GM12878 (cell line): ENCODE data around the gene HLA-A. TPM values are rescaled to one million over a fixed set of nuclear protein-coding genes. Genes with fewer than 3 reads are reported as not detected.

Source experiments
- ATAC-seq: fragments of 200-7000 bp; cut with Tn5 transposase; 3 replicates; pipeline ENCODE4 v1.9.1; 2020; ENCODE audit warnings: mild to moderate bottlenecking, moderate library complexity
- BruUV-seq: library from RNA; stranded (reverse); fragments of 400-500 nt; replicated peaks from 2 replicates; lab custom pipeline; 2021; lab: Mats Ljungman, UMichigan
- CTCF ChIA-PET: fragments of 300-600 bp; sonication (Branson Sonifier 250); formaldehyde crosslinking; extraction: SDS; loops from one replicate; lab custom pipeline; 2021; ENCODE audit warnings: inconsistent platforms; lab: Yijun Ruan, JAX
- POLR2A ChIA-PET: fragments of 350-600 bp; formaldehyde crosslinking; extraction: SDS; loops from one replicate; lab custom pipeline; 2021; ENCODE audit warnings: inconsistent platforms; lab: Charles Lee
- RAD21 ChIA-PET: fragments of 300-600 bp; sonication (Branson Sonifier 250); formaldehyde crosslinking; loops from one replicate; lab custom pipeline; 2023; ENCODE audit warnings: antibody characterized with exemption; ENCODE audit not compliant: unreplicated experiment; lab: Charles Lee
- SMC1A ChIA-PET: fragments of 300-600 bp; sonication (Branson Sonifier 250); formaldehyde crosslinking; loops from one replicate; lab custom pipeline; 2023; ENCODE audit not compliant: unreplicated experiment, uncharacterized antibody; lab: Charles Lee
- DNase-seq: peaks from one replicate; pipeline ENCODE4 v3.0.0-alpha.2; 2011; ENCODE audit warnings: low read depth, low spot score
- FAIRE-seq: peaks from 3 replicates; lab custom pipeline; 2011; peaks lifted over from hg19 to GRCh38; lab: Jason Lieb, UNC
- H2AFZ ChIP-seq: 2 replicates; pipeline ENCODE4 v1.6.0; 2011; ENCODE audit warnings: low read depth, low read length, control low read depth; ENCODE audit not compliant: control insufficient read depth
- H3K27ac ChIP-seq: 2 replicates; pipeline ENCODE4 v1.5.1; 2011; ENCODE audit warnings: control low read depth; ENCODE audit not compliant: control insufficient read depth, insufficient read depth
- H3K27me3 ChIP-seq, 2 experiments: replicated peaks in 1 of 2; 2 replicates each; pipeline versions ENCODE4 v1.6.0 to v1.6.1; 2011; ENCODE audit warnings: low read length in 1 of 2; ENCODE audit not compliant: control insufficient read depth in 2 of 2, insufficient read depth in 2 of 2
- H3K36me3 ChIP-seq, 2 experiments: 2 replicates each; pipeline ENCODE4 v1.5.1; 2011; ENCODE audit warnings: low read length in 1 of 2; ENCODE audit not compliant: control insufficient read depth in 2 of 2, insufficient read depth in 2 of 2
- H3K4me1 ChIP-seq: 2 replicates; pipeline ENCODE4 v1.6.1; 2011; ENCODE audit warnings: mild to moderate bottlenecking, low read length, moderate library complexity, mixed read lengths; ENCODE audit not compliant: control insufficient read depth, insufficient read depth
- H3K4me2 ChIP-seq: 2 replicates; pipeline ENCODE4 v1.6.0; 2011; ENCODE audit warnings: control low read depth; ENCODE audit not compliant: control insufficient read depth, insufficient read depth
- H3K4me3 ChIP-seq: fragments of 200-600 bp; sonication (generic); 2 replicates; pipeline ENCODE4 v1.5.1; 2016
- H3K79me2 ChIP-seq: 2 replicates; pipeline ENCODE4 v1.6.0; 2011; ENCODE audit warnings: low read length; ENCODE audit not compliant: control insufficient read depth, insufficient read depth
- H3K9ac ChIP-seq: 2 replicates; pipeline ENCODE4 v1.8.0; 2011; ENCODE audit warnings: low read length, control low read depth, mixed read lengths; ENCODE audit not compliant: control insufficient read depth, insufficient read depth
- H3K9me3 ChIP-seq: replicated peaks from 3 replicates; pipeline ENCODE4 v1.5.1; 2011; ENCODE audit warnings: mild to moderate bottlenecking, low read length; ENCODE audit not compliant: control insufficient read depth, insufficient read depth
- H4K20me1 ChIP-seq: 2 replicates; pipeline ENCODE4 v1.6.0; 2011; ENCODE audit not compliant: control insufficient read depth, insufficient read depth
- CEBPB ChIP-seq, 2 experiments: fragments of 150-350 bp in 1 of 2; IDR thresholded peaks; 2 replicates each; pipeline ENCODE4 v1.6.1; 2012 to 2014; ENCODE audit warnings: low read depth in 2 of 2, low read length in 2 of 2, borderline replicate concordance in 1 of 2, inconsistent platforms in 1 of 2
- CHD2 ChIP-seq: IDR thresholded peaks from 2 replicates; pipeline ENCODE4 v1.6.1; 2011; ENCODE audit warnings: low read depth, low read length, improper control_type of control experiment, borderline replicate concordance
- DPF2 ChIP-seq: fragments of 450-650 bp; IDR thresholded peaks from 2 replicates; pipeline ENCODE4 v1.6.1; 2017; ENCODE audit warnings: mild to moderate bottlenecking
- EP300 ChIP-seq, 2 experiments: fragments of 150-350 bp in 1 of 2; IDR thresholded peaks; 2 replicates each; pipeline ENCODE4 v1.6.1; 2011 to 2012; ENCODE audit warnings: low read depth in 2 of 2, low read length in 2 of 2, borderline replicate concordance in 1 of 2, improper control_type of control experiment in 1 of 2, inconsistent platforms in 1 of 2; ENCODE audit not compliant: control insufficient read depth in 1 of 2
- JUNB ChIP-seq: IDR thresholded peaks from 2 replicates; pipeline ENCODE4 v1.6.1; 2016; ENCODE audit warnings: antibody characterized with exemption, mild to moderate bottlenecking
- POLR2AphosphoS2 ChIP-seq: IDR thresholded peaks from 2 replicates; pipeline ENCODE4 v1.6.1; 2011; ENCODE audit warnings: low read depth, mild to moderate bottlenecking, low read length, improper control_type of control experiment, moderate library complexity
- YY1 ChIP-seq: IDR thresholded peaks from 2 replicates; pipeline ENCODE4 v1.6.1; 2011; ENCODE audit warnings: low read depth, mild to moderate bottlenecking, low read length
- ZZZ3 ChIP-seq: IDR thresholded peaks from 2 replicates; pipeline ENCODE4 v1.6.1; 2011; ENCODE audit warnings: low read depth; ENCODE audit not compliant: control insufficient read depth, insufficient read length
- WGBS: methylation state at CpG from one replicate; pipeline ENCODE4 v1.1.6; 2016; ENCODE audit warnings: low lambda C conversion rate; ENCODE audit not compliant: insufficient replicate concordance, insufficient coverage; ENCODE audit errors: missing lambda C conversion rate; 5-methylcytosine and 5-hydroxymethylcytosine counted together
- in situ Hi-C: fragments of 300-500 bp; cut with MboI; formaldehyde crosslinking; loops from 9 replicates; pipeline ENCODE4 v1.14.3; 2018; ENCODE audit warnings: mixed read lengths
- intact Hi-C: fragments of 100-400 bp; cut with micrococcal nuclease; formaldehyde crosslinking; loops from one replicate; pipeline ENCODE4 v1.14.2; 2022; ENCODE audit not compliant: unreplicated experiment
- polyA plus RNA-seq, 11 experiments: library from polyadenylated mRNA; depleted of rRNA in 4 of 11; unstranded in 6 of 11; stranded (reverse) in 5 of 11; fragments of >200 nt; fragmentation: Nextera tagmentation in 4 of 11; fragmentation: Illumina TruSeq in 1 of 11; extraction: Ambion mirVana in 4 of 11; extraction: Trizol in 1 of 11; gene quantifications; 1 replicate in 1 of 11; 2 replicates in 10 of 11; pipeline versions ENCODE4 v1.2.1 to v1.2.3, GENCODE V29; 2011 to 2016; ENCODE audit warnings: inconsistent platforms in 2 of 11, missing spikeins in 2 of 11, low read depth in 1 of 11
- total RNA-seq, 4 experiments: library from RNA; depleted of rRNA in 3 of 4; stranded (reverse); fragments of >200 nt in 3 of 4; fragmentation: Illumina TruSeq in 1 of 4; extraction: Trizol in 1 of 4; gene quantifications; 2 replicates each; pipeline versions ENCODE4 v1.2.1 to v1.2.3, GENCODE V29; 2013 to 2021
- TF ChIP-seq, protein P1 (sequence below): IDR thresholded peaks from 2 replicates; pipeline ENCODE4 v1.6.1; 2011; ENCODE audit warnings: mild to moderate bottlenecking, low read depth, low read length, moderate library complexity; ENCODE audit not compliant: insufficient replicate concordance

HLA-A gene
- total and polyA plus RNA-seq, 10 of the 15 experiments (the other 5 are each of a cell fraction or from before 2014, with no cell fraction given): 129 to 1,155 (median 749) TPM

- no peak for TF ChIP-seq YY1
- no peak for TF ChIP-seq JUNB
- no peak for TF ChIP-seq POLR2AphosphoS2
- no peak for TF ChIP-seq DPF2
- no peak for TF ChIP-seq EP300 (IDR thresholded peaks at IDR 0.05; ENCODE audit: borderline replicate concordance in 1 of 2, control insufficient read depth in 1 of 2, low read depth in 2 of 2, low read length in 2 of 2)
- TF ChIP-seq CEBPB (IDR thresholded peaks at IDR 0.05; ENCODE audit: borderline replicate concordance in 1 of 2, low read depth in 2 of 2, low read length in 2 of 2): no peak
- no peak for TF ChIP-seq CHD2
- TF ChIP-seq, protein P1, sequence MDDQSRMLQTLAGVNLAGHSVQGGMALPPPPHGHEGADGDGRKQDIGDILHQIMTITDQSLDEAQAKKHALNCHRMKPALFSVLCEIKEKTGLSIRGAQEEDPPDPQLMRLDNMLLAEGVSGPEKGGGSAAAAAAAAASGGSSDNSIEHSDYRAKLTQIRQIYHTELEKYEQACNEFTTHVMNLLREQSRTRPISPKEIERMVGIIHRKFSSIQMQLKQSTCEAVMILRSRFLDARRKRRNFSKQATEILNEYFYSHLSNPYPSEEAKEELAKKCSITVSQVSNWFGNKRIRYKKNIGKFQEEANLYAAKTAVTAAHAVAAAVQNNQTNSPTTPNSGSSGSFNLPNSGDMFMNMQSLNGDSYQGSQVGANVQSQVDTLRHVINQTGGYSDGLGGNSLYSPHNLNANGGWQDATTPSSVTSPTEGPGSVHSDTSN: no peak
- TF ChIP-seq, all 136 proteins: peak for 0
Observed at GRCh38 chr6:29909985-29910384, 32.3 kb upstream of the HLA-A start (continued).

- no peaks in the 10 kb centered on the region for H3K36me3 ChIP-seq
- POLR2A ChIA-PET: interaction anchor here (0.8 kb wide), 1 partner anchor 12 kb away, joined by 3 read pairs; no protein-coding TSS in a partner anchor
- FAIRE-seq: no peak
- SMC1A ChIA-PET: interaction anchor here (1.2 kb wide), 1 partner anchor 9 kb away, joined by 3 read pairs; no protein-coding TSS in a partner anchor
- 41% methylated on average over 2 of the region's 2 CpGs for WGBS
- intact Hi-C loops: no loop called here
- no peaks in the 10 kb centered on the region for H4K20me1 ChIP-seq
- H3K79me2 ChIP-seq: no peaks in the 10 kb centered on the region
- H3K9ac ChIP-seq: no peak overlapping the region
- TF ChIP-seq ZZZ3: no peak
- TF ChIP-seq, all 136 proteins: peak for 0
- DNase-seq (no peak), ATAC-seq (no peak)
- in situ Hi-C loops: no loop called here
- Histone ChIP-seq H3K4me1 (no peaks in the 10 kb centered on the region; the same call in 1 of the 2 replicates), H3K4me3 (no peak overlapping the region), H3K9me3 (no peaks in the 10 kb centered on the region), H3K4me2 (no peak overlapping the region), H3K27me3 (no peaks in the 10 kb centered on the region; a peak in 1 of 4 replicates), H3K27ac (no peak overlapping the region), H2AFZ (no peak overlapping the region)
- ChIA-PET RAD21 (no interaction called here), CTCF (interaction anchor here (0.9 kb wide), 1 partner anchor 218 kb away, joined by 3 read pairs; no protein-coding TSS in a partner anchor)
- BruUV-seq: no TSS peak
Observed at GRCh38 chr6:29912840-29913239, 29.5 kb upstream of the HLA-A start.
